Stimulated activated CD8-positive, alpha-beta memory T cell treated with anti-CD3 and anti-CD28 coated beads, Interleukin-2, amount 100 ng/mL, for 1 hour (primary cell): Measurements from ENCODE around the gene CES4A.
"Not testable (repeated sequence)": the region's sequence is repeated elsewhere in the genome, so short reads cannot be mapped to it uniquely, and the experiment has no call there.

Source experiments
- DNase-seq, 2 donors: peaks; one replicate each; pipeline ENCODE4 v3.0.0-alpha.2; 2020; ENCODE audit warnings: low read depth in 2 of 2

Gene CES4A

DNA sequence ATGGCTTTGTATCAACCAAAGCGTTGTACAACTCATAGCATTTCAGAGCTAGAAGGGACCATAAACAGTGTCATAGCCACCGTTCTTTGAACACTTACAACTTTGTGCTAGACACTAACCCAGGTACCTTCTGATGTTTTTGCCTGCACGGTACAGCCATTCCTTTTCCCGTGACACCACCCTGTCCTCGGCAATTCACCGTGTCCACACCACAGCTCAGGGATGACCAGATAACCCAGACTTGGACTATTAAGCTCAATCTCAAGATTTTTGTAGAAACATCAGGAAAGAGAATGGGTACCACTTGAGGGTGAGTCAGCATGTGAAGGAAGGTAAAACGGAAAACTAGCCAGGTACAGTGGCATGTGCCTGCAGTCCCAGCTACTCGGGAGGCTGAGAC is 30.8 kb downstream of the CES4A start:
- DNase-seq: no peak

DNA sequence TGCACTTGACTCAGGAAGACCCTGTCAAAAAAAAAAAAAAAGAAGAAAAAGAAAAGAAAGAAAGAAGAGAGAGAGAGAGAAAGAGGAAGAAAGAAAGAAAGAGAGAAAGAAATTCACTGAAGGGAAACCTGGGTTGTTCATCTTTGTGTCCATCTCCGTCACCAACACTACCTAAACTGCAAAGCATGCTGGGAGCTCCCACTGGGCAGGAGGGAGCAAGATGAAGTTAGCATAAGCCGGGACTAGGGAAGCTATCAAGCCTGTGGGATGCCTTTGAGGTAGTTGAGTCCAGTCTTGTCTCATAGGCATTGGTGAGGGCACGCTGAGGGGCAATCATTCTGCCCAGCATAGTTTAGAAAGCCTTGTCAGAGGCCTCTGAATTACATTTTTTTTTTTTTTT is 32.9 kb downstream of the CES4A start:
- no peak for DNase-seq

DNA sequence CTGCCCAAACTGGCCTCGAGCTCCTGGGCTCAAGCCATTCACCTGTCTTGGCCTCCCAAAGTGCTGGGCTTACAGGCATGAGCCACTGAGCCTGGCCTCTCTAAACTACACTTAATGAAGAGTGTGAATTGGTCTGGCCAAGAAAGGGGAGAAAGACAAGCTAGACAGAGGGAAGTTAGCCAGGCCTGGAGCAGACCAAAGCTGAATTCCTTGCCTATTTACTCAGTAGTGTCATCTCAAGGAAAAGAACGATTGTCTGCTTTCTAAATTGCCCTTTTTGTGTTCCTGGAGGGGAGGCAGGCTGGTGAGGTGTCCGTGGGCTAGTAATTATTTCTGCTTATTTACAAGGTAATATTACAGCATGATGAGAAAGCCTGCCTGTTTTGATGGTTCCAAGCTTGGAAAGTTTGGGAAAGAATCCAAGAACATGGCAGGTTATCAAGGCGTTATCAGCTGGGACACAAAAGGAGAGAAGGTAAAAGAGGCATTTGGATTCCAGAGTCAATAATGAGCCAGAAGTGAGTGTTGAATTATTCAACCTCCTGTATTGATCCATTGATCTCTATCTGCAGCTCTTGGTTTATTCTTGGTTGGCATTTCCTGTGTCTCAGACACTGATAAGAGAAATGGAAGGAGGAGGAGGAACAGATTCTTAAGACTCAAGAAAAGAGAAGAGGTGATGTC is 34.3 kb downstream of the CES4A start:
- DNase-seq: no peak

DNA sequence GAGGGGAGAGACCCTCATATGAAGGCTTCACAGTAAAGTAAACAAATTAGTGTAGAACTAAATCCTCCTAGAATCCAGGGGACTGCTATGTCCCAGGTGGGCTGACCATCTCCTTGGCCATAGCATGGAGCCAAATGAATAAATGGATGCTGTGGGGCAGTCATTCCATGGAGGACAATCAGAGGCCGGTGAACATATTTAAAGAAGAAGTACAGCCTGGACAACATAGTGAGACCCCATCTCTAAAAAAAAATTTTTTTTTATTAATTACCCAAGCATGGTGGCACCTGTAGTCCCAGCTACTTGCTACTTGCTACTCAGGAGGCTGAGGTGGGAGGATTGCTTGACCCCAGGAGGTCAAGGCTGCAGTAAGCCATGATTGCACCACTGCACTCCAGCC is 35.3 kb downstream of the CES4A start:
- no peak for DNase-seq

DNA sequence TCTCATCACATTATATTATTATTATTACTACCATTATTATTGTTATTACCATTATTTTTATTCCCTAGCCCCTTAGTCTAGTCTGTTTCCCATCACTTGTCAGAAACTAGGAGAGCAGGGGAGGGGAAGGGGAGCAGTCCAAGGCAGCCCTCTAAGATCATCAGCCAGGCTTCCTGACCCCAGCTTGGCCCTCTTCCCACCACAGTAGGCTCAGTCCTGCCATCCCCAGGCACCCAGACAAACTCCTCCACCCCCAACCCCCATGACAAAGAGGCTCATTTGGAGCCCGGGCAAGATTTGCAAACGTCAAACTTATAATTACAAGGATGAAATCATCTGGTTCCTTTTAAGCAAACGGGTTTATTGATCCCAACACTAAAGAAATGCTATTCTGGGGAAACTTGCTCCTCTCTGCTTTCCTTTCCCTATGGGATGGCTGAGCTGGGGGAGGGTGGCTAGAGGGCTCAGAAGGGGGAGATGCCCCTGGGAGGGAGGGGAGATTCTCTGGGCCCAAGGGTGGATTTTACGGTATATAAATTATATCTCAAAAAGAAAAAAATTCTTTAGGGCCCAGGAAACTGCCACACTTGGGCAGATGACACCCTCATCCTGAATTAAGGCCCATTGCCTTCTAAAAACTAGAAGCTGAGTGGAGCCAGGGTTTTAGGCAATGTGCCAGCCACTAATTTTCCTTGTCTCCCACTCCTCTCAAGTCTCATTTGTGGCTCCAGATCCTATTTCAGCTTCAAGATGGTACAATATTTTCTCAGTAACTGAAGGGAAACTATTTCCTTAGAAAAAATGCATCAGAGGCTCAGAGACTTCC is 36.2 kb downstream of the CES4A start:
- DNase-seq: no peak

DNA sequence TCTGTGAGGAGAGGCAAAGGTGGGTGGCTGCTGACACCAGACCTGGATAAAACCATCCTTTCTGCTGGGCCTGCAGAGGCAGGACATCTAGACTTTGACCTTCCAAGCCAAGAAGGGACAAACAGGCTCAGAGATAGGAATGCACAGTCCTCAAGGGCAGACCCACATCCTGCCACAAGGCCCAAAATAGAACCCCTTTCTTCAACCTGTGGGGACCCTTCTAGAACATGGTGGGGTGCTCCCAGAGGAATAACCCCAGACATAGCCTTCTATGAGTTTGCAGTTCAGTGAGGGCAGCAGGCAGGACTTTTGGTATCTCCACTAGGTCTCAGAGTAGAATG is 36.8 kb downstream of the CES4A start:
- DNase-seq: no peak

DNA sequence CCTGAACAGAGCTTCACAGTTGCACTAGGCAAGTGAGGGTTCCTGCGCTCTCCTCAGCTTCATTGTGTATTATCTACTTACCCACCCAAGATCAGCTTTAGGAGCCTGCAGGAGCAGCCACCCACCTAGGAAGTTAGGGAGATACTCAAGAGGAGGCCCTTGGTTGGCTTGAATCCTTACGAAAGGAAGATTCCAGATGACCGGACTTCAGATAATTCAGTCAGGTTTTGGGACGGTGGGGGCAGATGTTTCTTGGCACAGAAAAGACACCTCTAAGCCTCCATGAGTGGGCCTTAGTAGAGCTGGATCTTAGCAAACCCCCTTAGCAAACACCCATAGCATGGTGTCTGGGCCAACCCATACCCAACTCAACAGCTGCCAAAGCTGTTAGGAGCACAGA is 38.2 kb downstream of the CES4A start:
- no peak for DNase-seq

DNA sequence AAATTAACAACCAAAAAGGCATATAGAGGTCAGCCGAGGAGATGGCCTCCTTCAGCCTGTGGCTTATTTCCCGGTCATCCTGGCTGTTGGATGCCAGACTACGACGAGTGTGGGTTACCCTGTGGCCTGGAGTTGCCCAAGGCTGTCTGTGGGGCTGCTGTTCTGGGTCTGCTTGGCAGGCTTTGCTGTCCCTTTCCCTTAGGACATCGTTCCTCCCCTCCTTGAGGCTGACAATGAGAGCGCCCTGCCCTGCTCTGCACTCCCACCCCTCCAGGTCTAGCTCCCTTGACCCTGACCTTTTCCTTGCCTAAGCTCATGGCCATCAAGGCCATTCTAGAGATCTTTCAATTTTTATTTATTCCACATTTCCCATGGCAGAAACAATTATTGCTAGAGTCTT is 38.7 kb downstream of the CES4A start:
- no peak for DNase-seq

DNA sequence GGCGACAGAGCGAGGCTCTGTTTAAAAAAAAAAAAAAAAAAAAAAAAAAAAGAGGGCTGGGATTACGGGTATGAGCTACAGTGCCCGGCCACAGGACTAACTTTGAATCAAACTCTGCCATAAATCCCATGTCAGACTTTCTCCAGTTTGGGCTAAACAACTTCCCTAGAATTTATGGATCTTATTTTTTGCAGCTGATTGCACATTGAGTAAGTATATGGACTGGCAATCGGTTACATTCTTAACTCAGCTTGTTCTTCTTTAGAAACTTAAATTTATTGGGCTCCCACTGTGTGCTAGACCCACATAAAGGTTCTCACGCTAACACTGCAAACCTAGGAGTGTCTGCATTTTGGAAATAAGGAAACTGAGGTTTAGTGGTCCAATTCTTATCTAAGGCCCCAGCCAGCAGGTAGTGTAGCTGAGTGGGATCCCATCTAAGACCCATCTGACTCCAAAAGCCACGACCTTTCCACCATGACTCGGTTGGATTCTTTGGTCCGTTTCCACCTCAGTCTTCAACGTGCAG is 39.8 kb downstream of the CES4A start:
- no peak for DNase-seq

DNA sequence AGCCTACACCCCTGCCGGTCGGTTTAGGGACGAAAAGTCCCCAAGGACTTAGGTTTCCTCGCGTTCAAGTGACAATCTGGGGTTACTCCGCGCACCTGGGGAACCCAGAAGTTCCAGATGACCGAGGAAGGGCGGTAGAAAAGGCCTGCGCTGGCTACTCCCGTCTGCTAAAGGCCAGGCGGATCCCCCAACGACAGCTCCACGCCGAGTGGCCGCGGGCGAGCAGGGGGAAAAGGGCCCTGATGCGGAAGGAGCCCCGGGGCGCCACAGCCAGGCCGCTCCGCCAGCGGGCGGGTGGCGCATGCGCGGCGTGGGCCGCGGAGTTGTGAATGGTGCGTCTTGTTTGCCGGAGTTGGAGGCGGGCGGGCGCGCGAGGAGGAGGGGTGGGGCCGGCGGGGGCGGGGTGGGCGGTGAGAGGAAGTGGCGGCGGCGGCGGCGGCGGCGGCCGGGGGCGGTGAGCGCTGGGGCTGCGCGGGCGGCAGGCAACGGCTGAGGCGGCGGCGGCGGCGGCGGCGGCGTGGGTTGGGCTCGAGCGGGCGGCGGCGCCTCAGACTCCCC is 40.4 kb downstream of the CES4A start, which contains the start of gene CBFB:
CBFB (plus strand) TSS at position 454 of the 558 bp plus-strand sequence. CDS start 259 bp downstream, outside the sequence.
- DNase-seq: peak; percentile 86 to 88

DNA sequence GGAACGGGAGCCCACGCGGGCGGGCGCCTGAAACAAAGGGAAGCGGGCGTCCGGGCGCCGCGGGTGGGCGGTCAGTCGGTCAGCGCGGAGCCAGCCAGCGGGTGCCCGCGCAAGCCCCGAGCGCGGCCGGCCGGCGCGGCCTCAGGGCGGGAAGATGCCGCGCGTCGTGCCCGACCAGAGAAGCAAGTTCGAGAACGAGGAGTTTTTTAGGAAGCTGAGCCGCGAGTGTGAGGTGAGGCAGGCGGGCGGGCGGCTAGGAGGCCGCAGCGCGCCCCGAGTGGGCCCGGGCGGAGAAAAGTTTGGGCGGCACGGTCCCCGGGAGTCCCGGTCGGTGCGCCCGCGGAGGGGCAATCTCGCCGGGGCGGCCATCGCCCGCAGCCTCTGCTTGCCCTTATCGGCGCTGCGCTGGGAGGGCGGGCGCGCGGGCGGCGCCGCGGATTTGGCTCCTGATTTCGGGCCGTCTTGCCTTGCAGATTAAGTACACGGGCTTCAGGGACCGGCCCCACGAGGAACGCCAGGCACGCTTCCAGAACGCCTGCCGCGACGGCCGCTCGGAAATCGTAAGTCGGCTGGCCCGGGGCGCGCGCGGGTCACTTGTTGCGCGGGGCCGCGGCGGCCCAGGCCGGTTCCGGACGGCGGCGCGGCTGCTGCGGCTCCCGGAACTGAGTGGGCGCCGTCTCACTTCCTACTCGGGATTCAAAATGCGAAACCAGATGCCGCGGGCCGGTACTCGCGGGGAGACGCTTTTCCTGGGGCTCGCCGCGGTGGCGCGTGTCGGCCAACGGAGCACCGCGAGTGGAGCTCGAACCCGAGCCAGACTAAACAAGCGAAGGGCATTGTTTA is 41.1 kb downstream of the CES4A start:
- DNase-seq: peak; percentile 20 to 33

DNA sequence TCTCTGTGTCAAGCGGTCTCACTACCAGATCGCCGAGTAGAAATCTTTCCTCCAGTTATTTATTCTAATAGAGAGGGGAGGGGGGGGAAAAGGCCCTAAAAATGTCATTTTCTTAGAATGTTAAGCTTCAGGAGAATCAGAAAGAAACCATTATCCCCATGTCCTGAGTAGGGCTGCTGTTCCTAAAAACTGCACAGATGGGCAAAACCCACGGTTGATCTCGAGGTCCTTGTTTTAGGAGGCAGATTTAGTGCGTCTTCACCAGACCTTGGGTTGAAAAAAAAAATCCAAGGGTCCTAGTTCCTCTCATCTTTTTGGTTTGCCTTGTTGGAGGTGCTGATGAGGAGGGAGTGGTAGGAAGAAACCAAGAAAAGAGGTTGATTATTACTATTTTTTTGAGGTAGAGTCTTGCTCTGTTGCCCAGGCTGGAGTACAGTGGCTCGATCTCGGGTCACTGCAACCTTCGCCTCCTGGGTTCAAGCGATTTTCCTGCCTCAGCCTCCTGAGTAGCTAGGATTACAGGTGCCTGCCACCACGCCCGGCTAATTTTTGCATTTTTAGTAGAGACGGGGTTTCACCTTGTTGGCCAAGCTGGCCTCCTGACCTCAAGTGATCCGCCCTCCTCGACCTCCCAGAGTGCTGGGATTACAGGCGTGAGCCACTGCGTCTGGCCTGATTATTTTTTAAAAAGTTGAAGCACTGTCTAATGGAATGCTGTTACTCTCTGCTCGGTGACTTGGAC is 42.0 kb downstream of the CES4A start:
- DNase-seq: no peak

DNA sequence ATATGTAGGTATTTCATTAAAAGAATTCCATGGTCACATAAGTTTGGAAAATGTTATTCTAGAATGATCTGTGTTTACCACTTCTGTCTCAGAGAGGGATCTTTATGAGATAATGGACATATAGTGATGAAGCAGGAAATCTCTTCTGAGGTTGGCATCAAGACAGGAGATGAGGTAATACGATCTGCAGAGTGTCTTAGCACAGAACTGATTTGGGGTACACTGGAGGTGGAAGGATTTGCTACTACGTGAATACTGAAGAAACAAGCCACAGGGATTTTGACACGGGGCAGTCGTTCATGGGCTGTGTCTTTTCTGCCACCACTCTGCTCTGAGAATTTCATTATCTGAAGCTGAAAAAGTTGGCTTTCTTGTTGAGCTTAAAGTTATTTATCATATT is 46.1 kb downstream of the CES4A start:
- DNase-seq: no peak

DNA sequence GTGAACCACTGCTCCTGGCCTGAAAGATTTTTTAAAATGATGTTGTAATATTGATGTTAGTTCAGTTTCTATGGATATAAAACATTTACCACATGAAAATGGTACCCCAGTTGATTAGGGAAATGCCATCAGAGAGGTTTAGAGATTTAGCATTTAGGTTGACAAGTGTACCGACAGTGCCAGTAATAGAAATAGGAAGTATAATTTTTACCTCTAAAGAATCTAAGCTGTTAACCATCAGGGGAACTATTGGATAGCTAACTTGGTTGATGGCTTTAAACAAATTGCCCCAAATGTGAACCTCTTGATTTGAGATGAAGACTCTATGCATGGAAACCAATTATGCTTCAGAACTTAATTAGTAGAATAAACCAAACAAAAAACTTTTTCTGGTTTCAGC is 47.0 kb downstream of the CES4A start:
- DNase-seq: no peak

DNA sequence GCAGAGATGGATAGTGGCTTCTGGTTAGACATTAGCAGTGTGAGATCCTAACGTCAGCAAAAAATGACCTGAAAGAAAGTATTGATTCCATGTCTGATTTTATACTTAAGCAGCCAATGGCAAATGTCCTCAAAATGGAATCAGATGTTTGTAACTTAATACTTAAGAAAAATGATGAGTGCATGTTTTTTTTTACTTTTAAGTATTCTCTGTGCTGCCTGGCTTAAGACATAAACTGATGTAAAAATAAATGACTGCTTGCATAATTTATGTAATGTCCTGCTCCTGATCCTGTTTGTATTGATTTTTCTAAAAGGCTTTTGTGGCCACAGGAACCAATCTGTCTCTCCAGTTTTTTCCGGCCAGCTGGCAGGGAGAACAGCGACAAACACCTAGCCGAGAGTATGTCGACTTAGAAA is 47.9 kb downstream of the CES4A start:
- DNase-seq: no peak

DNA sequence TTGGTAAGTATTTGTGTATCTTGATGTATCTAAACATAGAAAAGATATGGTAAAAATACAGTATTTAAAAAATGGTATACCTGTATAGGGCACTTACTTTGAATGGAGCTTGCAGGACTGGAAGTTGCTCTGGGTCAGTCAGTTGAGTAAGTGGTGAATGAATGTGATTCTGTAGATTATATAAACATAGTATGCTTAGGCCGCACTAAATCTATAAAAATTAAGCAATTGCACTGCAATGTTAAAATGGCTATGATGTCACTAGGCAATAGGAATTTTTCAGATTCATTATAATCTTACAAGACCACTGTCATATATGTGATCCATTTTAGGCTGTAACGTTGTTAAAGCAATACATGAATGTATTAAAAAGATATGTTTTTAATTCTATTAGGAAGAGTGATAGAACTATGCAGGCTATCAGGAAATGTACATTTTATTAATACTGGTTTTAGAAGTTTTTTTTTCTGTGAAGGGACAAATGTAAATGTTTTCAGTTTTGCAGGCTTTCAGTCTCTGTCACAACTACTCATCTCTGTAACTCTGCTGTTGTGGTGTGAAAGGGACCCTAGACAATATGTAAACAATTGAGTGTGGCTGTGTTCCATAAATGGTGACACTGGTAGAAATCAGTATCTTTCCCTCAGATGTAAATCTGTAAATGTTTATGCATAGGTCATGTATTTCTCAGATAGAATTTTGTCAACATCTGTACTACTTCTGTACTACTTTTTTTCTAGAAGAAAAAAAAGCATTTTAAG is 51.1 kb downstream of the CES4A start:
- DNase-seq: no peak

DNA sequence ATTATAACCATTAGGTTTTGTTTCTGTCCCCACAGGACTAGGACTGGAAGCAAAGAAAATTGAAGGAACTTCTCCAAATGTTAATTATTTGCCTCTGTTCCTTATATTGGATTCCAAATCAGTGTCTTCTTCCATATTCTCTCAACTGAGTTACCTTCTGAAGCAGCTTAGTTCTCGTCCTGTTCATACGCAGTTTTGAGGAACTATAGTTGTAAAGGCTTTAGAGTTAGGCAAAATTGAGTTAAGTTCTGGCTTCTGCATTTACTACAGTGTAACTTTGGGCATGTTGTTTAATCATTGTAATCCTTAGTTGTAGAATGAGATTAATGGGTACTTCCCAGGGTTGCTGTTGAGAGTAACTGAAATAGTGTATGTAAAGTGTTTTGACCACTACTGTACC is 51.8 kb downstream of the CES4A start:
- DNase-seq: no peak

DNA sequence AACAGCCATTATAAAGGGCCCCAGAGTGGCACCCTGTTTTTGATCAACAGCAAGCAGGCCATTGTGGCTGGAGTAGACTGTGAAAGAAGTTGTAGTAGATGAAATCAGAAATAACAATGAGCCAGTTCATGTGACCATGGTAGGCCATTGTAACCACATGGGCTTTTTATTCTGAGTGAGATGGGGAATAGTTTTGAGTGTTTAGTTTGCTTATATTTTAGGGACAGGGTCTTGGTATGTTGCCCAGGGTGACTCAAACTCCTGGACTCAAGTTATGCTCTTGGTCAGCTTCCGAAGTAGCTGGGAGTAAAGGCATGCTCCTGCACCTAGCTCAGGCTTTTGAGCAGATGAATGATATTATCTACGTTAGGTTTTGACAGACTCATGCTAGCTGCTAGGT is 52.5 kb downstream of the CES4A start:
- no peak for DNase-seq

DNA sequence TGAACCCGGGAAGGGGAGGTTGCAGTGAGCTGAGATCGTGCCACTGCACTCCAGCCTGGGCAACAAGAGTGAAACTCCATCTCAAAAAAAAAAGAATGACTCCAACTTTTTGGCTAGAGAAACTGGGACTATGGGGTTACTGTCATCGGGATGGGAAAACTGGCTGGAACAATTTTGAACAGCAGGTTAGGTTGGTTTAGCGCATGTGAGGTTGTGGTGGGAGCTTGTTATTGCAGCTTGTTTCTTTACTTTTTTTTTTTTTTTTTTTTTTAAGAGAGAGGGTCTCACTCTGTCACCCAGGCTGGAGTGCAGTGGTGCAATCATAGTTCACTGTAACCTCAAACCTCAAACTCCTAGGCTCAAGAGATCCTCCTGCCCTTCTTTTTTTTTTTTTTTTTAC is 53.1 kb downstream of the CES4A start:
- not testable (repeated sequence) for DNase-seq

DNA sequence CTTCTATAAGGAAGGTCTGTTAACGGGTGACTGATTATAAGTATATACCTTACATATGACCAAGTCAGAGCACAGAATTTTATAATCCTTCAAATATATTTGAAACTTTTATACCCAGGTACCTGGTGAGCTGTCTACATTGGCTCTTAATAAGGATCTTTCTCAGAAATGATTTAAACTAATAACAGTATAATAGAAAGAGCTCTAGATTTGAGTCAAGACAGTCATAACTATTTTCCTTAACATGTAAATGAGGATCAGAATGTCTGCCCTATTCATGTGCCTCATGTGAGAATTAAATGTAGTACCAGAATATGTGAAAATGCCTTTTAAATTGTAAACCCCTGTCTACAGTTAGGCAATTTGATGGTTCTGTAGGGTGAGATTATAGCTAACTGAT is 55.0 kb downstream of the CES4A start:
- no peak for DNase-seq
